Stimulated activated CD4-positive, alpha-beta T cell treated with anti-CD3 and anti-CD28 coated beads, Interleukin-2, amount 100 ng/mL, for 48 hours (primary cell): ENCODE data around the gene MATK.

Experiments
- DNase-seq, 2 donors: peaks; one replicate each; pipeline ENCODE4 v3.0.0-alpha.2; 2020

Gene MATK

GRCh38 chr19:3814648-3815047, 28.5 kb upstream of the MATK start:
- no peak for DNase-seq

- DNase-seq: no peak
Measured at GRCh38 chr19:3813473-3814392, 27.6 kb upstream of the MATK start.

- DNase-seq: no peak
Measured at GRCh38 chr19:3810708-3811355, 24.7 kb upstream of the MATK start.

GRCh38 chr19:3809881-3810707, 23.9 kb upstream of the MATK start:
- no peak for DNase-seq

- DNase-seq: no peak
Measured at GRCh38 chr19:3808420-3809143, 22.4 kb upstream of the MATK start.

GRCh38 chr19:3807574-3808354, 21.6 kb upstream of the MATK start:
- DNase-seq: no peak

GRCh38 chr19:3807131-3807480, 20.9 kb upstream of the MATK start:
- no peak for DNase-seq

GRCh38 chr19:3805859-3806258, 19.7 kb upstream of the MATK start:
- no peak for DNase-seq

- no peak for DNase-seq
Measured at GRCh38 chr19:3804429-3804828, 18.2 kb upstream of the MATK start.

GRCh38 chr19:3803986-3804385, 17.8 kb upstream of the MATK start:
- no peak for DNase-seq

- no peak for DNase-seq
Measured at GRCh38 chr19:3803114-3803888, 17.1 kb upstream of the MATK start.

GRCh38 chr19:3801412-3802096, 15.4 kb upstream of the MATK start:
- DNase-seq: peak; percentile 46 to 48

GRCh38 chr19:3800996-3801395, 14.8 kb upstream of the MATK start:
- DNase-seq: no peak

GRCh38 chr19:3798137-3798536, 12.0 kb upstream of the MATK start:
- no peak for DNase-seq

- DNase-seq: no peak
Measured at GRCh38 chr19:3796358-3796757, 10.2 kb upstream of the MATK start.

GRCh38 chr19:3793799-3794198, 7.6 kb upstream of the MATK start:
- DNase-seq: no peak

GRCh38 chr19:3792114-3792513, 5.9 kb upstream of the MATK start:
- no peak for DNase-seq

- DNase-seq: no peak
Measured at GRCh38 chr19:3790941-3791340, 4.8 kb upstream of the MATK start.

GRCh38 chr19:3790209-3790734, 4.1 kb upstream of the MATK start:
- DNase-seq: no peak
